Tongue (tissue), 2 donors: ENCODE results near the gene RCCD1. TPM values are rescaled to one million over a fixed set of nuclear protein-coding genes. Genes with fewer than 3 reads are reported as not detected.

ENCODE experiments used
- DNase-seq: peaks from one replicate; pipeline ENCODE4 v3.0.0-alpha.2; 2015
- total RNA-seq: library from RNA; depleted of rRNA; stranded (reverse); fragments of >200 nt; gene quantifications from one replicate; pipeline ENCODE4 v1.2.3, GENCODE V29; 2014

The RCCD1 gene
- total RNA-seq, 1 donor from 2014 or later: 21.3 TPM

GRCh38 chr15:90945091-90945490 is 9.6 kb upstream of the RCCD1 start:
- DNase-seq: no peak

- DNase-seq: no peak
Measured at GRCh38 chr15:90946538-90946937, 8.1 kb upstream of the RCCD1 start.

- no peak for DNase-seq
Measured at GRCh38 chr15:90946941-90947576, 7.6 kb upstream of the RCCD1 start.

GRCh38 chr15:90947577-90948357 is 6.9 kb upstream of the RCCD1 start:
- DNase-seq: no peak

GRCh38 chr15:90948506-90948905 is 6.2 kb upstream of the RCCD1 start:
- DNase-seq: no peak

GRCh38 chr15:90949979-90950675 is 4.6 kb upstream of the RCCD1 start:
- no peak for DNase-seq

GRCh38 chr15:90950676-90951075 is 4.0 kb upstream of the RCCD1 start:
- DNase-seq: no peak

- DNase-seq: no peak
Measured at GRCh38 chr15:90952901-90953677, 1.6 kb upstream of the RCCD1 start.

- no peak for DNase-seq
Measured at GRCh38 chr15:90953947-90954711, 555 bp upstream of the RCCD1 start.

GRCh38 chr15:90955624-90956273 is 1.1 kb downstream of the RCCD1 start:
- DNase-seq: peak; percentile 10

GRCh38 chr15:90956274-90957030 is 1.8 kb downstream of the RCCD1 start:
- DNase-seq: peak; percentile 89

- peak; percentile 32 for DNase-seq
Measured at GRCh38 chr15:90957031-90957790, 2.5 kb downstream of the RCCD1 start.

GRCh38 chr15:90957791-90958190 is 3.1 kb downstream of the RCCD1 start:
- DNase-seq: peak; percentile 46

- peak; percentile 35 for DNase-seq
Measured at GRCh38 chr15:90959028-90959595, 4.4 kb downstream of the RCCD1 start.

GRCh38 chr15:90959894-90960293 is 5.2 kb downstream of the RCCD1 start:
- DNase-seq: peak; percentile 92

GRCh38 chr15:90960298-90961091 is 5.8 kb downstream of the RCCD1 start:
- peak; percentile 71 for DNase-seq

- no peak for DNase-seq
Measured at GRCh38 chr15:90962021-90962420, 7.3 kb downstream of the RCCD1 start.

GRCh38 chr15:90966262-90966661 is 11.6 kb downstream of the RCCD1 start:
- no peak for DNase-seq
